ENCODE data around the gene ZFAND6.

DNA sequence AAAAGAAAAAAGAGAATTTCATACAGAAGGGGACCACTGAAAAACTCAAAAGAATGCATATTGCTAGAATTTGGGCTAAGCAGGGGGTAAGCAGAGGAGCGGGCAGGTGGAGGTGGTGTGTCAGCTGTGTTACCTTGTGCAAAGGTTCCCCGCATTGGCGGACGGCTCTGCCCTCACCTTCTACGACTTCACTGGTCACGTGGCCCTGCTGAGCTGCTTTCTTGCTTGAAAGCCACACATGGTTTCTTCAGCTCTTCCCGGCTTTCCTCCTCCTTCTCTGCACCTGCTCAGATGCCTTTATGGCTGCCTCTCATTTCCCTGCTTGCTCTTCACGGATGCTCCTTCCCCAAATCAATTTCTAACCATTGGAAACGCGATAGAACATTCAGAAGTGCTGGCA lies 123.8 kb downstream of the ZFAND6 start:
- TF ChIP-seq, protein P1, sequence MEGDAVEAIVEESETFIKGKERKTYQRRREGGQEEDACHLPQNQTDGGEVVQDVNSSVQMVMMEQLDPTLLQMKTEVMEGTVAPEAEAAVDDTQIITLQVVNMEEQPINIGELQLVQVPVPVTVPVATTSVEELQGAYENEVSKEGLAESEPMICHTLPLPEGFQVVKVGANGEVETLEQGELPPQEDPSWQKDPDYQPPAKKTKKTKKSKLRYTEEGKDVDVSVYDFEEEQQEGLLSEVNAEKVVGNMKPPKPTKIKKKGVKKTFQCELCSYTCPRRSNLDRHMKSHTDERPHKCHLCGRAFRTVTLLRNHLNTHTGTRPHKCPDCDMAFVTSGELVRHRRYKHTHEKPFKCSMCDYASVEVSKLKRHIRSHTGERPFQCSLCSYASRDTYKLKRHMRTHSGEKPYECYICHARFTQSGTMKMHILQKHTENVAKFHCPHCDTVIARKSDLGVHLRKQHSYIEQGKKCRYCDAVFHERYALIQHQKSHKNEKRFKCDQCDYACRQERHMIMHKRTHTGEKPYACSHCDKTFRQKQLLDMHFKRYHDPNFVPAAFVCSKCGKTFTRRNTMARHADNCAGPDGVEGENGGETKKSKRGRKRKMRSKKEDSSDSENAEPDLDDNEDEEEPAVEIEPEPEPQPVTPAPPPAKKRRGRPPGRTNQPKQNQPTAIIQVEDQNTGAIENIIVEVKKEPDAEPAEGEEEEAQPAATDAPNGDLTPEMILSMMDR (conservative IDR thresholded peaks at IDR 0.05; ENCODE audit: low read length), result no peak
- no peak for TF ChIP-seq EZH2phosphoT487 (IDR thresholded peaks at IDR 0.05; ENCODE audit: borderline replicate concordance, low read depth, low read length)

Data from OCI-LY7 (cell line).